GM12864 (cell line): ENCODE data around the gene NFYC.

Source experiments
- DNase-seq: peaks from one replicate; pipeline ENCODE4 v3.0.0-alpha.2; 2011; ENCODE audit warnings: low read depth
- H3K4me3 ChIP-seq: 2 replicates; pipeline ENCODE4 v1.5.1; 2011; ENCODE audit warnings: mild to moderate bottlenecking, low read depth, low read length, control low read depth
- TF ChIP-seq, protein P1 (sequence below): IDR thresholded peaks from 2 replicates; pipeline ENCODE4 v1.5.1; 2011; ENCODE audit warnings: low read depth, mild to moderate bottlenecking, moderate library complexity, low read length, control low read depth, inconsistent platforms; ENCODE audit errors: missing control alignments

The NFYC gene

DNA sequence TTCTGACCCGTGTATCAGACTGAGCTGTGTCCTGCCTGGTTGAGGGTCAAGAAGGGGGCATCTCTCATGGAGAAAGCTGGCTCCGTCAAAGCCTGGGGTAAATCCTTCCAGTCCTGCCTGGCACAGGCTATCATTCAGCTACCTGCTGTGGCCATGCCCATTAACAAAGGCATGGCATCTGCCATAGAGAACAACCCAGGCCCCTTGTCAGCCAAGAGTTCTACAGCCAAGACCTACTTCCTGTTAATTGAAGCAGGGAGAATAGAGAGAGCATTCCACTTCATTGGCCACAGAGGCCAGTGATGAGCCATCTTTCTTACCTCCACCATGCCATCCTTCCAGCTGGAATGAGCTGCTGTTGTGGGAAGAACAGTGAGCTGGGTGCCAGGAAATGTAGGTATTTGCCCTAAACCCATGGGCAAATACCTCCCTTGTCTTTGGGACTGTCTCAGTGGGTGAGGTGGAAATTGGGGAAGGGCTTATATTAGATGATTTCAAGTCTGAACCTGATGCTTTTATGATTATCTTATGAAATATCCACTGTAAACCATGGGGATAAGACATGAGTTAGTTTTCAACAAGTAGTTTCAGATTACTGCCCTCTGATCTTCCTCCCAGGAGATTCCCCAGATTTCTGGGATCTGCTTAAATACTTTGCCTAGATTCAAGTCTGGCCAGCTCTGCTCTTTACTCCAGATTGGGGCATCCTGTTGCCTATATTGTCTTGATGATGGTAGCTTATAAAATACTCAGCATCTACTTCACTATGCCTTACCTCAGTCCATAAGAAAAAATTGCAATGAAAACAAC, 80.8 kb downstream of the NFYC start:
- DNase-seq, result no peak
- H3K4me3 ChIP-seq, result no peak overlapping the region
- TF ChIP-seq, protein P1, sequence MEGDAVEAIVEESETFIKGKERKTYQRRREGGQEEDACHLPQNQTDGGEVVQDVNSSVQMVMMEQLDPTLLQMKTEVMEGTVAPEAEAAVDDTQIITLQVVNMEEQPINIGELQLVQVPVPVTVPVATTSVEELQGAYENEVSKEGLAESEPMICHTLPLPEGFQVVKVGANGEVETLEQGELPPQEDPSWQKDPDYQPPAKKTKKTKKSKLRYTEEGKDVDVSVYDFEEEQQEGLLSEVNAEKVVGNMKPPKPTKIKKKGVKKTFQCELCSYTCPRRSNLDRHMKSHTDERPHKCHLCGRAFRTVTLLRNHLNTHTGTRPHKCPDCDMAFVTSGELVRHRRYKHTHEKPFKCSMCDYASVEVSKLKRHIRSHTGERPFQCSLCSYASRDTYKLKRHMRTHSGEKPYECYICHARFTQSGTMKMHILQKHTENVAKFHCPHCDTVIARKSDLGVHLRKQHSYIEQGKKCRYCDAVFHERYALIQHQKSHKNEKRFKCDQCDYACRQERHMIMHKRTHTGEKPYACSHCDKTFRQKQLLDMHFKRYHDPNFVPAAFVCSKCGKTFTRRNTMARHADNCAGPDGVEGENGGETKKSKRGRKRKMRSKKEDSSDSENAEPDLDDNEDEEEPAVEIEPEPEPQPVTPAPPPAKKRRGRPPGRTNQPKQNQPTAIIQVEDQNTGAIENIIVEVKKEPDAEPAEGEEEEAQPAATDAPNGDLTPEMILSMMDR, result no peak

DNA sequence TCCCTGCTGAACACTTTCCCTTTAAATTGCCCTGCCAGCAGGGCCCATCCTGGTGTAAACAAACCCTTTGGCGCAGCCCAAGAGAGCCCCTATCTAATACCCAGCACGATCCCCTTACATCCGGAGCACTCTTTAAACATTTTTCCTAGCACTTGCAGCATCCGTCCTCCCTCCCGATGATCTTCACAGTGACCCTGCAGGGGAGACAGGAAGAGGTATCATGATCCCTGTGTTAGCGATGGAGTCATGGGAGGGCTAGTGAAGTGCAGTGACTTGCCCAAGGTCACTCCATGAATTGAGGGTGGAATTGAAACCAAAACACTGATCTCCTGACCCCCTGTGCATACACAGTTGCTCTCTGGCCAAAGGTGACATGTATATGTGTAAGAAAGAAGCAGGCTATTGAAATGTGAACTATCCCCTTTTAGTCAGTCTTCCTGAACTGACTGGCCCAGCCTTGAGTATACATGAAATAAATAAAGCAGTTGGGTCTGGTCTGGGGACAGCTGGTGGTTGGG, 82.3 kb downstream of the NFYC start:
- H3K4me3 ChIP-seq, result no peak overlapping the region
- TF ChIP-seq, protein P1, result no peak
- no peak for DNase-seq

DNA sequence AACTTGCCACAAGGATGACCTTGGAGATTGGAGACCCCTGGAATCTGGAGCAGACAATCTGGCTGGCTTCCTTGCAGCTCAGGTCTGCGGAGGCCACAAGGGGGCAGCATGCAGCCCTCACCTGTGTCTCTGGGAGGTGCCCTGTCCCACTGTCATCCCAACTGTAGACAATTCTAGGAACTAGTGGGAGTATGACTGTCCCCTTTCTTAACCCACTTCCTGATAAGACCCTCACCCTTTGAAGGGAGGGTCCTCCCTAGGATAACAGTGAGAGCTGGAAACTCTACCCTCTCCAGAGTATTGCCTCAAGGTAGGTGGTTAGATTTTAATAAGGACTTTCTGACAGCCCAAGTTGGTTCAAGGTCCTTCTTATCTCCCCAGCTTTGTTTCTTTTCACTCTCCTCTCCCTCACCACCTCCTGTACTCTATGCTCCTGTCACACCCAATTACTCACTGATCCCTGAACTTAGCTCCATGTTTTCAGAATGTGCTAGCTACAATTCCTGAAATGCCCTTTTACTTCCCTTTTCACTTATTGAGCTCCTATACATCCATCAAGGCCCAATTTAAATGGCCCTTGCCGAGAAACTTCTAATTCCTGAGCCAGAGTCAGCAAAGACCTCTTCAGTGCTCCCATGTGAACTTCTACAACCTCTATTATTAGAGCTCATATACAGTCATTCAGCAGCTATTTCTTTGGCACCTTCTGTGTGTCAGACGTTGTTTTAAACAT, 82.9 kb downstream of the NFYC start:
- DNase-seq, result no peak
- TF ChIP-seq, protein P1, result peak; percentile 94
- no peak overlapping the region for H3K4me3 ChIP-seq

DNA sequence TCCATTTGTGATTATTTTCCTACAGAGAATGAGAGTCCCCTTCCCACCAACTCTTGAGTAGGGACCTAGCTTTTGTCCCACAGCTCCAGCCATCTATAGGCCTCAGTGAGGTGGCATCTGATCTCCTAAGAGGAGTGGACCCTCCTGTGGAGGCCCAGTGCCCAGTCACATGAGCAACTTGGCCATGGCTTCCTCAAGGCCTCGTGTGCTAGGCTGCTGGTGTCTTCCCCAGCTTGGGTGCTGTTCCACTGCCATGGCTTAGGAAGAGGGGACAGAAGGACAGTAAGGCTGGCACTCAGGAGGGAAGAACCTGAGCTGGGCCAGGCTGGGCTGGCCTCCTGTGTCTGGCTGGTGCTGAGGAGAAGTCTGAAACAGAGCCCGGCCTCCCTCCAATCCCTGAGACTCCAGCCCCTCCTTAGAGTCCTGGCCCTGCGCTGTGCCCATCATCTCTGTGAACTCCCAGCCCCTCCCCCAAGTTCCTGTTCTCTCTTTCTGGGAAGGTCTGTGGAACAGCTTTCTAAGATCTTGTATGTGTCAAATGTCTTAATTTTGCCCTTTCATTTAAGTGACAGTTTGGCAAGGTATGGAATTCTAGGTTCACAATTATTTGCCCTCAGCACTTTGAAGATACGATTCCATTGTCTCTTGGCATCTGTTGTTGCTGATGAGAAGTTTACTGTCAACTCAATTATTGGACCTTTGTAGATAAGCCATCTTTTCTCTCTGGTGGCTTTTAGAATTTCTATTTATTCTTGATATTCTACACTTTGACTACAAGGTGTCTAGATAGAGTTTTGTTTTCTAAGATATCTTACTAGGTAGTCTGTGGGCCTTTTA, 85.0 kb downstream of the NFYC start:
- no peak for DNase-seq
- H3K4me3 ChIP-seq, result no peak overlapping the region
- TF ChIP-seq, protein P1, result no peak

DNA sequence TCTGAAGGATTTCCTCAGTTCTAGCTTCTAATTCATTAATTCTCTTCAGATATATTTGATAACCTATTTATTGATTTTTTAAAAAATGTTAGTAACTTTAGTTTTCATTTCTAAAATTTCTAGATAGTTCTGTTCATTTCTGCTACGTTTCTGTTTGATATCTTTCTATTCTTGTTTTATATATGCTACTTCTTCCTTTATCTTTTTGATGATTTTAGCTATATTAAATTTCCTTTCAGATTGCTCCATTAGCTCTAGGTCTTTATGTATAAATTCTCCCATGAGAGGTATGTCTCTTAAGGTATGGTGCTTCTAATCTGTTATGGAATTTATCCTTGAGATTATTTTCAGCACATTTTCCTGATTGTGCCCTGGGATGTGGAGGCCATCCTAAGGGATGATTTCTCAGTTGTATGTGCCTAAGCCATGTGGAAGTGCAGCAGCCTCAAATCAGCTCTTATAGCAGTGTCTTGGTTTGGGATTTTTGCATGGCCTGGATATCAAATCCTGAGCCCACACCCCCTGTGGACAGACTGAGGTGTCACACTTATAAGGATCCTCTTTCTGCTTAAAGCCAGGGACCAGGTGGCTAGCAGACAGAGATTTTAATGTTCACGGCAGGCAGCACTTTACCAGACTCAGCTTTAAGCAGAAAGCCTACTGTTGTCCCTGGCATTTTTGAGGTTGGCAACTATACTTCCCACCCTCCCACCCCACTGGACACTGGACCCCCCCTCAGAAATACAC, 85.9 kb downstream of the NFYC start:
- no peak overlapping the region for H3K4me3 ChIP-seq
- TF ChIP-seq, protein P1, result no peak
- no peak for DNase-seq
